Endothelial cell of umbilical vein (primary cell): ENCODE results near the gene RDX. TPM values are rescaled to one million over a fixed set of nuclear protein-coding genes. Genes with fewer than 3 reads are reported as not detected.

Experiments
- BruUV-seq: library from RNA; stranded (reverse); fragments of 400-500 nt; replicated peaks from 2 replicates; lab custom pipeline; 2021; lab: Mats Ljungman, UMichigan
- CTCF ChIA-PET: fragments of 300-600, 350-600 bp; sonication (Branson Sonifier 250); formaldehyde crosslinking; loops from one replicate; lab custom pipeline; 2021; ENCODE audit warnings: antibody characterized with exemption, inconsistent platforms; lab: Charles Lee
- POLR2A ChIA-PET: fragments of 300-600, 350-600 bp; sonication (Branson Sonifier 250); formaldehyde crosslinking; loops from one replicate; lab custom pipeline; 2021; ENCODE audit warnings: antibody characterized with exemption, inconsistent platforms; lab: Charles Lee
- DNase-seq: peaks from one replicate; pipeline ENCODE4 v3.0.0-alpha.2; 2011; ENCODE audit warnings: low read depth, low spot score
- FAIRE-seq: peaks from 2 replicates; lab custom pipeline; 2011; peaks lifted over from hg19 to GRCh38; lab: Jason Lieb, UNC
- H2AFZ ChIP-seq: 2 replicates; pipeline ENCODE4 v1.6.0; 2012; ENCODE audit warnings: low read depth, low read length, control low read depth, inconsistent platforms
- H3K27ac ChIP-seq: 2 replicates; pipeline ENCODE4 v1.5.1; 2011; ENCODE audit warnings: low read depth, mild to moderate bottlenecking, control low read depth, low read length, moderate library complexity; ENCODE audit not compliant: insufficient read depth
- H3K27me3 ChIP-seq, 2 experiments: 2 replicates each; pipeline versions ENCODE4 v1.6.0 to v1.6.1; 2011; ENCODE audit warnings: low read length in 2 of 2, mixed read lengths in 1 of 2; ENCODE audit not compliant: control insufficient read depth in 2 of 2, insufficient read depth in 2 of 2
- H3K36me3 ChIP-seq, 2 experiments: 2 replicates in 1 of 2; 3 replicates in 1 of 2; pipeline ENCODE4 v1.5.1; 2011; ENCODE audit warnings: low read length in 2 of 2, mild to moderate bottlenecking in 1 of 2, moderate library complexity in 1 of 2; ENCODE audit not compliant: control insufficient read depth in 2 of 2, insufficient read depth in 2 of 2; ENCODE audit errors: extremely low read depth in 1 of 2
- H3K4me1 ChIP-seq: 3 replicates; pipeline ENCODE4 v1.5.1; 2011; ENCODE audit warnings: mild to moderate bottlenecking, low read length; ENCODE audit not compliant: control insufficient read depth, insufficient read depth; ENCODE audit errors: extremely low read depth
- H3K4me2 ChIP-seq: 2 replicates; pipeline ENCODE4 v1.6.1; 2011; ENCODE audit warnings: low read length, control low read depth, mixed read lengths; ENCODE audit not compliant: insufficient read depth
- H3K4me3 ChIP-seq, 3 experiments: fragments of 200-600 bp in 1 of 3; sonication (generic), shearing (Covaris generic) in 1 of 3; replicated peaks in 1 of 3; 2 replicates each; pipeline ENCODE4 v1.5.1; 2011 to 2016; ENCODE audit warnings: control low read depth in 3 of 3, low read length in 3 of 3, mild to moderate bottlenecking in 2 of 3, inconsistent platforms in 1 of 3, low read depth in 1 of 3, moderate library complexity in 1 of 3; ENCODE audit not compliant: insufficient read depth in 1 of 3
- H3K79me2 ChIP-seq: 2 replicates; pipeline ENCODE4 v1.6.0; 2012; ENCODE audit warnings: low read length, inconsistent platforms; ENCODE audit not compliant: control insufficient read depth, insufficient read depth
- H3K9ac ChIP-seq: replicated peaks from 2 replicates; pipeline ENCODE3; 2011; ENCODE audit warnings: low read length, control low read depth; ENCODE audit not compliant: insufficient read depth; ENCODE audit errors: extremely low read depth
- H3K9me1 ChIP-seq: replicated peaks from 3 replicates; pipeline ENCODE4 v1.6.0; 2011; ENCODE audit warnings: mild to moderate bottlenecking, low read length; ENCODE audit not compliant: control insufficient read depth, insufficient read depth; ENCODE audit errors: extremely low read depth
- H3K9me3 ChIP-seq: replicated peaks from 2 replicates; pipeline ENCODE4 v1.5.1; 2012; ENCODE audit warnings: low read length, inconsistent platforms; ENCODE audit not compliant: control insufficient read depth, insufficient read depth
- H4K20me1 ChIP-seq: replicated peaks from 2 replicates; pipeline ENCODE3; 2011; ENCODE audit warnings: mild to moderate bottlenecking, low read length; ENCODE audit not compliant: control insufficient read depth, insufficient read depth; ENCODE audit errors: extremely low read depth
- EZH2 ChIP-seq: IDR thresholded peaks from 2 replicates; pipeline ENCODE4 v1.6.1; 2012; ENCODE audit warnings: borderline replicate concordance, low read depth, mild to moderate bottlenecking, moderate library complexity, low read length, inconsistent platforms; ENCODE audit not compliant: severe bottlenecking
- FOS ChIP-seq: IDR thresholded peaks from 2 replicates; pipeline ENCODE4 v1.6.1; 2011; ENCODE audit warnings: mild to moderate bottlenecking, low read length, moderate library complexity, borderline replicate concordance; ENCODE audit not compliant: insufficient read depth
- GATA2 ChIP-seq: IDR thresholded peaks from 2 replicates; pipeline ENCODE4 v1.7.0; 2011; ENCODE audit warnings: low read depth, mild to moderate bottlenecking, moderate library complexity, mixed read lengths, low read length; ENCODE audit not compliant: insufficient read length, insufficient read depth
- JUN ChIP-seq: IDR thresholded peaks from 2 replicates; pipeline ENCODE4 v1.6.1; 2011; ENCODE audit warnings: borderline replicate concordance, low read depth; ENCODE audit not compliant: insufficient read length, insufficient read depth
- MYC ChIP-seq: IDR thresholded peaks from one replicate; pipeline ENCODE4 v1.6.1; 2011; ENCODE audit warnings: mild to moderate bottlenecking, low read depth, low read length
- POLR2A ChIP-seq: IDR thresholded peaks from 2 replicates; pipeline ENCODE4 v1.6.1; 2012; ENCODE audit warnings: low read depth, mild to moderate bottlenecking, control low read depth, low read length
- POLR2AphosphoS5 ChIP-seq: IDR thresholded peaks from 2 replicates; pipeline ENCODE4 v1.6.1; 2012; ENCODE audit warnings: low read depth, mild to moderate bottlenecking, control low read depth, low read length, moderate library complexity; ENCODE audit not compliant: insufficient read depth
- dilution Hi-C: fragments of 300-500 bp; cut with MboI; formaldehyde crosslinking; loops from one replicate; pipeline ENCODE4 v1.15.0; 2019; ENCODE audit warnings: low sequenced_read_pairs; ENCODE audit not compliant: extremely low pct_ligation_motif_present
- intact Hi-C: fragments of 100-400 bp; cut with micrococcal nuclease; formaldehyde crosslinking; loops from one replicate; pipeline ENCODE4 v1.10.0; 2022
- polyA plus RNA-seq, 4 experiments: library from polyadenylated mRNA; depleted of rRNA in 3 of 4; stranded (reverse) in 3 of 4; unstranded in 1 of 4; fragments of >200 nt; gene quantifications; 2 replicates each; pipeline versions ENCODE4 v1.2.1 to v1.2.3, GENCODE V29; 2011 to 2012; ENCODE audit warnings: missing spikeins in 1 of 4
- total RNA-seq: library from RNA; stranded (reverse); gene quantifications from 2 replicates; pipeline ENCODE4 v1.2.3, GENCODE V29; 2021
- TF ChIP-seq, protein P1 (sequence below): IDR thresholded peaks from 2 replicates; pipeline ENCODE4 v1.6.1; 2011; ENCODE audit not compliant: insufficient read depth, insufficient read length
- TF ChIP-seq, protein P2 (sequence below), 2 donors: IDR thresholded peaks; 1 replicate in 1 of 2; 2 replicates in 1 of 2; pipeline ENCODE4 v1.5.1; 2011; ENCODE audit warnings: low read length in 2 of 2, mild to moderate bottlenecking in 2 of 2, moderate library complexity in 2 of 2, control low read depth in 1 of 2, inconsistent platforms in 1 of 2, low read depth in 1 of 2; ENCODE audit not compliant: insufficient read depth in 1 of 2; ENCODE audit errors: extremely low read depth in 1 of 2

Gene RDX
- total and polyA plus RNA-seq, 2 donors (not counting 3 experiments of a cell fraction or from before 2014, with no cell fraction given) = 47.9 to 280 TPM

DNA sequence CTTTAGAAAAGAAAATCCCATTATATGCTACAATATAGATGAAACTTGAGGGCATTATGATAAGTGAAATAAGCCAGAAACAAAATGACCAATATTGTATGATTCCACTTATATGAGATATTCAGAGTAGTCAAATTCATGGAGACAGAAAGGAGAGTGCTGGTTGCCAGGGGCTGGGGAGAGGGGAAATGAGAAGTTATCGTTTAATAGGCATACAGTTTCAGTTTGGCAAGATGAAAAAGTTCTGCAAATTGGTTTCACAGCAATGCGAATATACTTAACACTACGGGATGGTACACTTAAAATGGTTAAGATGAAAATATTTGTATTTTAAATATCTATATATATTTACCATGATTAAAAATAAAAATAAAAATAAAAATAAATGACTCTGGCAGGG lies 31.1 kb upstream of the RDX start:
- ChIA-PET POLR2A (interaction anchor here (0.6 to 2.3 kb wide), 5 partner anchors 32 to 147 kb away, joined by 3 to 12 read pairs (median 4); no protein-coding TSS in a partner anchor), CTCF (interaction anchor here (0.7 to 3.2 kb wide), 2 partner anchors 9 to 351 kb away, joined by 4 to 16 read pairs; no protein-coding TSS in a partner anchor)
- TF ChIP-seq, protein P1, sequence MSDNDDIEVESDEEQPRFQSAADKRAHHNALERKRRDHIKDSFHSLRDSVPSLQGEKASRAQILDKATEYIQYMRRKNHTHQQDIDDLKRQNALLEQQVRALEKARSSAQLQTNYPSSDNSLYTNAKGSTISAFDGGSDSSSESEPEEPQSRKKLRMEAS = no peak
- no peak for TF ChIP-seq FOS
- Histone ChIP-seq H3K4me1 (peaks cover 17% of the 10 kb centered on the region), H3K27me3 (no peaks in the 10 kb centered on the region), H4K20me1 (no peaks in the 10 kb centered on the region), H3K4me3 (no peak overlapping the region), H3K9me1 (no peaks in the 10 kb centered on the region), H3K9ac (no peak overlapping the region), H3K79me2 (no peaks in the 10 kb centered on the region), H2AFZ (no peak overlapping the region), H3K36me3 (no peaks in the 10 kb centered on the region), H3K9me3 (no peaks in the 10 kb centered on the region), H3K4me2 (no peak overlapping the region), H3K27ac (no peak overlapping the region)
- FAIRE-seq (no peak), DNase-seq (no peak)
- BruUV-seq = TSS peak; percentile 40
- intact Hi-C loops (no loop called here), dilution Hi-C loops (no loop called here)

DNA sequence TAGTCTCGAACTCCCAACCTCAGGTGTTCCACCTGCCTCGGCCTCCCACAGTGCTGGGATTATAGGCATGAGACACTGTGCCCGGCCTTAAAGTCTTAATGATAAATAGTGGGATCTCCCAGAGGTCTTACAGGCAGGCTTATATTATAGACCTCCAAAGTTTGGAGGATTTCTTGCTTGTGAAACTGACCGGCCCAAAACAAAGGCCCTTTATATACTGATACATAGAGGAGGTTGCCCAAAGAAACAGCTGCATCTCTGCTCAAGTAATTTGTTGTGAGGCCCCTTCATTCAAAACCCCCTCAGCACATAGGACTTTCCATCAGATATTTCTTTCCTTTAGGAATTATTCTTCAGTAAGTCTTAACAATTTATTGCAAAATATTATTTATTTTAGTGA lies 27.4 kb upstream of the RDX start:
- H3K27ac ChIP-seq = no peak overlapping the region
- H3K9me1 ChIP-seq = no peaks in the 10 kb centered on the region
- dilution Hi-C loops = no loop called here
- no peak overlapping the region for H3K9ac ChIP-seq
- H3K9me3 ChIP-seq = no peaks in the 10 kb centered on the region
- ChIA-PET POLR2A (no interaction called here), CTCF (no interaction called here)
- H2AFZ ChIP-seq = no peak overlapping the region
- H3K36me3 ChIP-seq = no peaks in the 10 kb centered on the region
- H3K27me3 ChIP-seq = no peaks in the 10 kb centered on the region
- FAIRE-seq (no peak), DNase-seq (no peak)
- intact Hi-C loops = no loop called here
- no TSS peak for BruUV-seq
- H4K20me1 ChIP-seq = no peaks in the 10 kb centered on the region
- no peak for TF ChIP-seq POLR2A
- TF ChIP-seq FOS = no peak
- no peak for TF ChIP-seq EZH2
- TF ChIP-seq POLR2AphosphoS5 = no peak
- no peak for TF ChIP-seq JUN
- TF ChIP-seq GATA2 = no peak
- TF ChIP-seq, protein P2, sequence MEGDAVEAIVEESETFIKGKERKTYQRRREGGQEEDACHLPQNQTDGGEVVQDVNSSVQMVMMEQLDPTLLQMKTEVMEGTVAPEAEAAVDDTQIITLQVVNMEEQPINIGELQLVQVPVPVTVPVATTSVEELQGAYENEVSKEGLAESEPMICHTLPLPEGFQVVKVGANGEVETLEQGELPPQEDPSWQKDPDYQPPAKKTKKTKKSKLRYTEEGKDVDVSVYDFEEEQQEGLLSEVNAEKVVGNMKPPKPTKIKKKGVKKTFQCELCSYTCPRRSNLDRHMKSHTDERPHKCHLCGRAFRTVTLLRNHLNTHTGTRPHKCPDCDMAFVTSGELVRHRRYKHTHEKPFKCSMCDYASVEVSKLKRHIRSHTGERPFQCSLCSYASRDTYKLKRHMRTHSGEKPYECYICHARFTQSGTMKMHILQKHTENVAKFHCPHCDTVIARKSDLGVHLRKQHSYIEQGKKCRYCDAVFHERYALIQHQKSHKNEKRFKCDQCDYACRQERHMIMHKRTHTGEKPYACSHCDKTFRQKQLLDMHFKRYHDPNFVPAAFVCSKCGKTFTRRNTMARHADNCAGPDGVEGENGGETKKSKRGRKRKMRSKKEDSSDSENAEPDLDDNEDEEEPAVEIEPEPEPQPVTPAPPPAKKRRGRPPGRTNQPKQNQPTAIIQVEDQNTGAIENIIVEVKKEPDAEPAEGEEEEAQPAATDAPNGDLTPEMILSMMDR (IDR thresholded peaks at IDR 0.05; ENCODE audit: extremely low read depth in 1 of 2, insufficient read depth in 1 of 2, low read depth in 1 of 2, low read length in 2 of 2) = no peak
- TF ChIP-seq MYC = no peak
- TF ChIP-seq, protein P1 = no peak
- H3K4me2 ChIP-seq = no peak overlapping the region
- H3K4me1 ChIP-seq = peaks cover 24% of the 10 kb centered on the region
- no peak overlapping the region for H3K4me3 ChIP-seq
- no peaks in the 10 kb centered on the region for H3K79me2 ChIP-seq
